ENCODE measurements around the gene TERT.

Gene TERT

GRCh38 chr5:1318659-1319251 lies 23.9 kb upstream of the TERT start:
- DNase-seq (ENCODE audit: low read depth), result no peak

DNA sequence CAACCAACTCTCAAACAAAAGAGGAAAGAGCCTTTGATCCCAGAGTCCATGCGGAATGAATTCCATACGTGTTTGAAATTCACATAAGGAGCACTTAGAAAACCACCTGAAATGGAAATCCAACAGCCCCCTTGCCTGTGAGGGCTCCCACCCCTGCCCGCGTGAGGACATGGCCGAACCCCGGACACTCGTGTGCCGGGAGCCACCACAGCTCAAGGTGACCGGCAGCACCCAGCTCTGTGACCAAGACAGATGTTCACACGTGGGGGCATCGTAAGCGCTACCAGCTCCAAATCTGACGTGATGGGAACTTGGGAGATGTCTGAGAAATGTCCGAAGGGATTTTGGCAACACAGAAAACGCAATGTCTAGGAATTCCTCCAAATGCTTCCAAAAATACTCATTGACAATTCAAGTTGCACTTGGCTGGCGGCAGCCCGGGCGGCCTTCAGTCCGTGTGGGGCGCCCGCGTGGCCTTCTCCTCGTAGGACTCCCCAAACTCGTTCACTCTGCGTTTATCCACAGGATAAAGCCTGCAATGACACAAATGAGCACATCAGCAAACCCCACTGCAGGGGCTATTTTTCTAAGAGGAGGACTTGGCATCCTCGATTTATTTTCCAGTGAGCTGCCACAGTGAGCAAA lies 23.2 kb upstream of the TERT start:
- DNase-seq (ENCODE audit: low read depth), result no peak

- no peak for DNase-seq (ENCODE audit: low read depth)
Measured at GRCh38 chr5:1316588-1317340, 21.9 kb upstream of the TERT start.

DNA sequence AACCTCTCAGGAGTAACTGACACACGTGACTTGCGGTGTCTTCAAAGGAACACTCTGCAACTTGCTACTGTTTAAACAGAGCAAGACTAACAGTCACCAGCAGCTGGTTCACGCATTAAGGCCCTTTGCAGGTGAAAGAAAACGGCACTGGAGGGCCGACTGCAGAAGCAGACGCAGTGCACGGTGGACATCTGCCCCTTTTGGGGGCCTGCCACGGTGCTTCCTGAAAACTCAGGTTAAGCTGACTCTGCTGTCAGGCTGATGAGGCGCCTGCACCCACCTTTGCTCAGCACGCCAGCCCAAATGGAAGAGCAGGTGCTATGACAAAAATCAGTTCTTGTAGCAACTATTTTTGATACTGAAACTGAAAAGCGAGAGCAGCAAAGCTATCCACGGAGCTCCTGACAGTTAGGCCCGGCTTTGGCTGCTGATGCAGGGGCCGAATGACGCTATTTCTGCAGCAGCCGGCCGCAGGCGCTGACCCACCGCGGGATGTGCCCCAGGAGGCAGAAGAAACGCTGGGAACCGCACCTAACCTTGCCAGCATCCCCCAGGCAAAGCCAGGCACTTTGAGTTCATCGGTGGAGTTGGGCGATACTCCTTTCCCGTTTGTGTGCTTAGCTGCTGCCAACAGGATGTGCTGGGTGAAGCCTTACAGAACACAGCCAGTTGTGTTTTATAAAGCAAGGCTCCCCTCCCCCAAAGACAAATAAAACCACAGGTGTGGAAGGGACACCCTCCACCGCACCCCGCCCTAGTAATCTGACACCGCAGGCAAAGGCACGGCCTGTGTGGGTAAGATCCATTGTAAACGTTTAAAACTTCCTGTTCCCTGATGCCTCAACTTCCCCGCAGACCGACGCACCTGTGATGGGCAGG lies 21.1 kb upstream of the TERT start:
- no peak for DNase-seq (ENCODE audit: low read depth)

- DNase-seq (ENCODE audit: low read depth), result no peak
Measured at GRCh38 chr5:1315018-1315708, 20.3 kb upstream of the TERT start.

DNA sequence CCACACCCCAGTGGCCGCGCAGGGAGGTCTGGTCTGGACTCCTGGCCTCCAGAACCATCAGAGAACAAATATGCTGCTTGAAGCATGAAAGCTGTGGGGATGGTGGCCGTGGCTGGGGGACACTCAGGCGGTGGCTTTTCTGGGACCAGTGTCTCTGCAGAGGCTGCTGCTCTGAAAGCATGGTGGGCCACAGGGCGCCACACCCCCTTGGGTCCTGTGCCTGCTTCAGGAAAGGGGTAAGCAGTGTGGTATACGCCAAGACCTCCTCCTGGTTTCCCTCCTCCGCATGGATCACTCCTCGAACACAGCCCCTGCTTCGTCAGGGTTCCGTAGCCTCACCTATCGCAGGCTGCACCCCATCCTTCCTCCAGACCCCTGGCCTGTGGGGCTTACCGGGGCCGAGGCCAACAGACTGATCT lies 19.7 kb upstream of the TERT start:
- no peak for DNase-seq (ENCODE audit: low read depth)

DNA sequence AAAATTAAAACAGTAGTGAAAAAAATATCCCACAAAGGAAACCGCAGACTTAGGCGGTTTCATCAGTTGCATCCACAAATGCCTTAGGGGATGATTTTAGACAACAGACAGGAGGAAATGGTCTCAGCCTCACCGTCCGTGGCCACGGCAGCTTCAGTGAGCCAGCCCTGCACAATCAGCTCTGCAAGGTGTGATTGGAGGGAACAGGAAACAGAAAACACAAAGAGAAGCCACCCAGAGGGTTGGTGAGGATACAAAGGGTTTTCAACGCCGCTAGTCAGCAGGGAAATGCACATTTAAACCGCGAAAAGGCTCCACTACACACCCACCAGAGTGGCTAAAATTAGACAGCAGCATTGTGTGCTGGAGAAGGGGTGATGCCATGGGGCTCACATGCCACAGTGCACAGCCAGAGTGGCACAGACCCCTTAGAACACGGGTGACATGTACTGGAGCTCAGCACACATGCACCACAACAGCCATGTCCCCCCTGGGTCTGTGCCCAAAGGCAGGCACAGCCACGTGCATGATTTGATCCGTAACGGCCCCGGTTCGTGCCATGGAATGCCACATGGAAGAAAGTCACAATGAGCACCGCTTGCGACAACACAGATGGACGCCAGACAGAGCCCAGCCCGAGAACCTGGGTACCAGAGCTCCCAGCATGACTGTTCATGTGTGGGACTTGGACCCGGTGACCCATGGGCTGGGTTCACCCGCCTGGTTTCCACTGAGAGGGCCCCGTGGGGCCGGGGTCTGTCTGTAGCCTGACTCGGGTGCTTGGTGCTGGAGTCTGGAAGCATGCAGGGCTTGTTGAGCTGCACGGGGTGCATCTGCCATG lies 18.3 kb upstream of the TERT start:
- DNase-seq (ENCODE audit: low read depth), result no peak

- DNase-seq (ENCODE audit: low read depth), result no peak
Measured at GRCh38 chr5:1312206-1312605, 17.3 kb upstream of the TERT start.

DNA sequence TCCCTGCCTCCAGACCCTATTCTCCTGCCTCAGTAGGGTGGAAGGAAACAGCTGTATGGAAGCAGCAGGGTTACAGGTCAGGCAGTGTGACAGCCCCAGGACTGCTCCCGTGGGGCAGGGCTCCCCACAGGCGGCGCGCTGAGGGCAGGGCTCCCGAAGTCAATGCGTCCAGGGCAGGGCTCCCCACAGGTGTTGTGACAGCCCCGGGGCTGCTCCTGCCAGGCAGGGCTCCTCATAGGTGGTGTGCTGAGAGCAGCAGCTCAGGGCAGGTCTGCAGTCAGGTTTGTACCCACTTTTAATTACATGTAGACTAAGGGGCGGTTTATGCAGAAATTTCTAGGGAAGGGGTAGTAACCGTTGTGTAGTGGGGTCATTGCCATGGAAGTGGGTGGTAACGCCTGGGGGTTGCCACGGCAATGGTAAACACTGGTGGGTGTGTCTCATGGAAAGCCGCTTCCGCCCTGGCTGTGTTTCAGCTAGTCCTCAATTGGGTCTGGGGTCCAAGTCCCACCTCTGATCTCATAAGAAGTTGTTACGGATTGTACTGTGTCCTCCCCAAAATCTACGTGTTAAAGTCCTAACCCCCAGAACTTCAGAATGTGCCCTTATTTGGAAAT lies 16.7 kb upstream of the TERT start:
- no peak for DNase-seq (ENCODE audit: low read depth)

- DNase-seq (ENCODE audit: low read depth), result no peak
Measured at GRCh38 chr5:1310118-1310517, 15.2 kb upstream of the TERT start.

GRCh38 chr5:1304033-1304432 lies 9.2 kb upstream of the TERT start:
- DNase-seq (ENCODE audit: low read depth), result no peak

DNA sequence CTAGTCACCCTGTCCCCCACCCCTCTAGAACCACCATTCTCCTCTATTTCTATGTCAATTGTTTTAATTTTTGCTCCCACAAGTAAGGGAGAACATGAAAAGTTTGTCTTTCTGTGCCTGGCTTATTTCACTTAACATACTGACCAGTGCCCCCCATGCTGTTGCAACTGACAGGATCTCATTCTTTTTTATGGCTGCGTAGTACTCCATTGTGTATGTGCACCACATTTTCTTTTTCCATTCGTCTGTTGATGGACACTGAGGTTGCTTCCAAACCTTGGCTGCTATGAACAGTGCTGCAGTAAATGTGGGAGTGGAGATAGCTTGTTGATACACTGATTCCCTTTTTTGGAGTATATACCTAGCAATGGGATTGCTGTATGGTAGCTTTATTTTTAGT lies 7.4 kb upstream of the TERT start:
- no peak for DNase-seq (ENCODE audit: low read depth)

DNA sequence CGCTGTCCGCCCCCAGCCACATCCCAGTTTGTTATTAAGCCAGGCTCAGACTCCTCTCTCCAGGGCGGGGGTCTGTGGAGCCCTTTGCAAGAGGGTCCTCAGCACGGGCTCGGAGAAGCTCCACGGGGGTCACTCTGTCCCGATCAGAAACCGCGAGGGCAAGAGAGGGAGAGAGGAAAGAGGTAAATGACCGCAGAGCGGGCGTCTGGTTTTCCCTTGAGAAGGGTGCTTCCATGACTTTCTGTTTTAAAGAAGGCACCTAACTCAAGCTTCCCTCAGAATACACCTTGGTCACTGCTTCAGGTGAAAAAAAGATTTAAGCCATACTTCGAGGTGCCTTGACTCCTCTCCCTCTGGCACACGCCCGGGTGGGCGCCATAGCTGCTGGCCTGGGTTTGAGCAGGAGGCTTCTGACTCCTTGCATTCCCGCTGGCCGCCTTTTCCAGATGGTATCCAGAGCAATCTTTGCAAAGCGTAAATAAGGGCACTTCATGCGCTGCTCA lies 5.8 kb upstream of the TERT start:
- DNase-seq (ENCODE audit: low read depth), result no peak

- DNase-seq (ENCODE audit: low read depth), result no peak
Measured at GRCh38 chr5:1299961-1300360, 5.1 kb upstream of the TERT start.

- no peak for DNase-seq (ENCODE audit: low read depth)
Measured at GRCh38 chr5:1299511-1299850, 4.6 kb upstream of the TERT start.

GRCh38 chr5:1298723-1299510 lies 4.0 kb upstream of the TERT start:
- no peak for DNase-seq (ENCODE audit: low read depth)

DNA sequence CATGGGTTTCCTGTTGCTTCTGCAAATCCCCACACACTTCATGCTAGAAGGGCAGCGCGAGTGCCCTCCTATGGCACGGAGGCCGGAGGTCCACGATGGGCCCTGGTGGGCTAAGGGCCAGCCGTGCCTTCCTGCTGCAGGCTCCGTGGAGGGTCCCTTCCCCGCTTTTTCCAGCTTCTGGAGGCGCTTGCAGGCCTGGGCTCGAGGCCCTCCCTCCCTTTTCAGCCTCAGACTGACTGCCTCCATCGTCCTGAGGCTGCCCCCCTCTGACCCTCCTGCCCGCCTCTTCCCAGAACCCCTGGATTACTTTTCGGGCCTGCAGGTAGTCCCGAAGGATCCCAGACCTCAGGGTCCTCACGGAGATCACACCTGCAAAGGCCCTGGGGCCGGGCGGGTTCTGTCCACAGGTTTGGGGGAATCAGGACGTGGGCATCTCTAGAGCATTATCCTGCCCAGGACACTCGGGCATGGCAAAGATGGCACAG lies 3.2 kb upstream of the TERT start:
- no peak for DNase-seq (ENCODE audit: low read depth)

DNA sequence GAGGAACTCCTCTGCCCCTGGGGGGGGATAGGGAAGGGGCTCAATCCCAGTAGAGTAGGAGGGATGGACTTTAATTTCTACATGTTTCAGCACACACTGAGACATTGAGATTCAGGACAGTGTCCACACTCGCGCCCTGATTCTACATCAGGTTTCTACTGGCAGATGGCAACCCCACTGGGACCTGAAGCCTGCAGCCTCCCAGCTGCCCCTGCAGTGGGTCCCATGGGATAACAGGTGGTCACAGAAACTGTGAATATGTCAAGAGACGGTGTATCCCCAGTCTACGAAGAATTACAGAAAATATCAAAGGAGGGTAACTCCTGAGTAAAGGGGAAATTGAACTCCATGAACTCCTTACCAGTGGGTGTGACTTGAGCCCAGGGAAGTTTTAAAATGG lies 2.4 kb upstream of the TERT start:
- no peak for DNase-seq (ENCODE audit: low read depth)

DNA sequence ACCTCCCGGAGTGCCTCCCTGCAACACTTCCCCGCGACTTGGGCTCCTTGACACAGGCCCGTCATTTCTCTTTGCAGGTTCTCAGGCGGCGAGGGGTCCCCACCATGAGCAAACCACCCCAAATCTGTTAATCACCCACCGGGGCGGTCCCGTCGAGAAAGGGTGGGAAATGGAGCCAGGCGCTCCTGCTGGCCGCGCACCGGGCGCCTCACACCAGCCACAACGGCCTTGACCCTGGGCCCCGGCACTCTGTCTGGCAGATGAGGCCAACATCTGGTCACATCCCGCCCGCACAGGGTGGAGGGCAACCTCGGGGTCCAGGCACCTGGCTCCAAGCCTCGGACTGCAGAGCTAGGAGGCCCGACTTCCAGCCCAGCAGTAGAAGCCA lies 776 bp upstream of the TERT start:
- DNase-seq (ENCODE audit: low read depth), result no peak

Data from activated T-helper 9 cell treated with anti-CD3 and anti-CD28 coated beads, Interleukin-2, amount 50 U/mL, for 16 hours (primary cell).